ENCODE measurements around the gene MYO1A. TPM values are rescaled to one million over a fixed set of nuclear protein-coding genes. Genes with fewer than 3 reads are reported as not detected.
"Not testable (repeated sequence)": the region's sequence is repeated elsewhere in the genome, so short reads cannot be mapped to it uniquely, and the experiment has no call there.

The MYO1A gene
- total RNA-seq, 1 donor from 2014 or later = 0.36 TPM

DNA sequence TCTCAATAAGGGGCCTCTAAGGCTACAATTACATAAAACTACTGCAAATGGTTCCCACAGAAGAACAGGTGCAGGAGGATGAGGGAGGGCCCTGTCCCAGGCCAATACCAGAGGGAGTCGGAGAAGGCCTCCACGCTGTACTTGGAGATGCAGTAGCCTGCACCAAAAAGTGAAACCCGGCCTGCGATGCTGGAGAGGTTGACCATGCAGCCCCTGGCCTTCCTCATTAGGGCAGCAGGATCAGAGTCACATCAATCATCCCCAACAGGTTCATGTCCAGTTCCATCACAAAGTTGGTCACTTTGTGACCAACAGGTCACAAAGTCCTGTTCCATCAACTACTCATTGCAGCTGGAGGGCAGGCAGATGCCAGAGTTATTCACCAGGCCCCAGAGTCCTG lies 66.5 kb downstream of the MYO1A start:
- H3K4me1 Mint-ChIP-seq (ENCODE audit: unreplicated experiment) = peaks cover 28% of the 10 kb centered on the region
- TF ChIP-seq, protein P1, sequence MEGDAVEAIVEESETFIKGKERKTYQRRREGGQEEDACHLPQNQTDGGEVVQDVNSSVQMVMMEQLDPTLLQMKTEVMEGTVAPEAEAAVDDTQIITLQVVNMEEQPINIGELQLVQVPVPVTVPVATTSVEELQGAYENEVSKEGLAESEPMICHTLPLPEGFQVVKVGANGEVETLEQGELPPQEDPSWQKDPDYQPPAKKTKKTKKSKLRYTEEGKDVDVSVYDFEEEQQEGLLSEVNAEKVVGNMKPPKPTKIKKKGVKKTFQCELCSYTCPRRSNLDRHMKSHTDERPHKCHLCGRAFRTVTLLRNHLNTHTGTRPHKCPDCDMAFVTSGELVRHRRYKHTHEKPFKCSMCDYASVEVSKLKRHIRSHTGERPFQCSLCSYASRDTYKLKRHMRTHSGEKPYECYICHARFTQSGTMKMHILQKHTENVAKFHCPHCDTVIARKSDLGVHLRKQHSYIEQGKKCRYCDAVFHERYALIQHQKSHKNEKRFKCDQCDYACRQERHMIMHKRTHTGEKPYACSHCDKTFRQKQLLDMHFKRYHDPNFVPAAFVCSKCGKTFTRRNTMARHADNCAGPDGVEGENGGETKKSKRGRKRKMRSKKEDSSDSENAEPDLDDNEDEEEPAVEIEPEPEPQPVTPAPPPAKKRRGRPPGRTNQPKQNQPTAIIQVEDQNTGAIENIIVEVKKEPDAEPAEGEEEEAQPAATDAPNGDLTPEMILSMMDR (IDR thresholded peaks at IDR 0.05; ENCODE audit: unreplicated experiment) = no peak
- H3K27ac Mint-ChIP-seq (ENCODE audit: unreplicated experiment) = peak overlapping the region; percentile 19
- peaks cover 8% of the 10 kb centered on the region for H3K27me3 Mint-ChIP-seq (ENCODE audit: unreplicated experiment)
- peaks cover 16% of the 10 kb centered on the region for H3K36me3 Mint-ChIP-seq (ENCODE audit: low read depth, unreplicated experiment)
- no peak overlapping the region for H3K4me3 Mint-ChIP-seq (ENCODE audit: unreplicated experiment)
- no peaks in the 10 kb centered on the region for H3K9me3 Mint-ChIP-seq (ENCODE audit: unreplicated experiment)
- DNase-seq (ENCODE audit: low spot score) = no peak

DNA sequence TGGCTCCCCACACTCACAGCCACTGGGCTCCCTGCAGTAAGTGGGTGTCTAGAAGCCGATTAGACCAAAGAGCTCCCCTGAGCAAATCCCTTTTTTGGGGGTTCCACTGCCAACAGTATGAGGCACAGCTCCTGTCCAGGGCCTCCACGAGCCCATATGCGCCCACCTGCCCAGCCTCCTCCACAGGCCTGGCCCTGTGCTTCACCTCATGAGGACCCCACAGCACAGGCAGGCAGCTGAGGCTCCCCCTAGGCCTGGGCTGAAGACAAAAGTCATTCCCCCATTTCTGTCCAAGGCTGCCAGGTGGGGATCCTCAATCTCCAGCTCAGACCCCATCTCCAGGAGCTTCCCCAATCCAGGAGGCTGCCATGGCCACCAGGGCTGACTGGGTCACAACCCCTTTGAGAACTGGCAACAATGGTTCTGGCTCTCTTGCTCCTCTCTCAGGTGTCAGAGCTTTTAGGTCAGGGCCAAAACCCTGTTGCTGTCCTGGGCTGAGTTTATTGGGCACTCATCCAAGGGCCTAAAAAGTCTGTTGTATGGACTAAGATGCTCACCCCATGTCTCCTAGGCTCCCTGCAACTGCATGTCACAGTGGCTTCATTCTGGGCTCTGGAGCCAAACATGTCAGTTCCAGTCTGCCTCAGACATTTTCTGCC lies 67.2 kb downstream of the MYO1A start:
- not testable (repeated sequence) for H3K27ac Mint-ChIP-seq (ENCODE audit: unreplicated experiment); H3K9me3 Mint-ChIP-seq (ENCODE audit: unreplicated experiment); H3K4me3 Mint-ChIP-seq (ENCODE audit: unreplicated experiment); DNase-seq (ENCODE audit: low spot score); H3K27me3 Mint-ChIP-seq (ENCODE audit: unreplicated experiment)
- Mint-ChIP-seq H3K36me3 (ENCODE audit: low read depth, unreplicated experiment) (peaks cover 16% of the 10 kb centered on the region), H3K4me1 (ENCODE audit: unreplicated experiment) (peaks cover 21% of the 10 kb centered on the region)

DNA sequence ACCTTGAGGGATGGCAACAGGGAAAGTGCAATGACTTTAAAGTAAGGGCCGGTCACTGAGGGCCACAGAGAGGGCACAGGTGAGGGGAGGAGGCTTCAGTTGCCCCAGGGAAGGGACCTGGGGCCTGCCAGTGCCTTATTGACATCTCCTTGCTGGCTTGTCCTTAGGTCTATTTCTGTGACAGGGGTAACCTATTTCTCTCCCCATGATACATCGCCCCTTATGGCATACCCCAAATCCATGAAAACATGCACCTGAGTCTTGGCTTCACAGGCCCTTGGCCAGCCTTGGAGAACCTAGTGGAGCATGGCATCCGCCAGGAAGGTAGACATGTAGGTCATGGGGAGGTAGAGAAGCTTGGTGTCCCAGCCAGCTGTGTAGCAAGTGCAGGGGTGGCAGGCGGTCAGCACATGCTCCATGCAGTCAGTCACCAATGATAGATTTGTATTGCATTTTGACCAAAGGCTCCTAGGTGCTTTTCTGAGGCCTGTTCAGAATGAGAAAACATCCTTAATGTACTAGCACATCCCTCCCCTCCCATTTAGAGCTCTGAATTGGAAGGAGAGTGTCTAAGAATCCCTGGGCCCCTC lies 68.9 kb downstream of the MYO1A start:
- Mint-ChIP-seq H3K4me3 (ENCODE audit: unreplicated experiment) (no peak overlapping the region), H3K27ac (ENCODE audit: unreplicated experiment) (no peak overlapping the region), H3K4me1 (ENCODE audit: unreplicated experiment) (peaks cover 8% of the 10 kb centered on the region), H3K36me3 (ENCODE audit: low read depth, unreplicated experiment) (peaks cover 16% of the 10 kb centered on the region), H3K27me3 (ENCODE audit: unreplicated experiment) (peaks cover 4% of the 10 kb centered on the region), H3K9me3 (ENCODE audit: unreplicated experiment) (no peaks in the 10 kb centered on the region)
- TF ChIP-seq, protein P1 (IDR thresholded peaks at IDR 0.05; ENCODE audit: unreplicated experiment) = no peak
- no peak for DNase-seq (ENCODE audit: low spot score)

DNA sequence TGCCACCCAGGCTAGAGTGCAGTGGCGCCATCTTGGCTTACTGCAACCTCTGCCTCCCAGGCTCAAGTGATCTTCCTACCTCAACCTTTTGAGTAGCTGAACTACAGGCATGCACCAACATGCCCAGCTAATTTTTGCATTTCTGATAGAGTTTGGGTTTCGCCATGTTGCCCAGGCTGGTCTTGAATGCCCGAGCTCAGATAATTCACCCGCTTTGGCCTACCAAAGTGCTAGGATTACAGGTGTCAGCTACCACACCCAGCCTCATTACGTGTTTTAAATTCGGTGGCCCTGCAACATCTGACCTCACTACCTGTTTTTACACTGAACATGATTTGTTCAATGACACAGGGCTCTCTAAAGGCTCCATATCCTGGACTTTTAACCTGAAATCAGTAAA lies 69.7 kb downstream of the MYO1A start:
- DNase-seq (ENCODE audit: low spot score) = no peak
- peaks cover 16% of the 10 kb centered on the region for H3K36me3 Mint-ChIP-seq (ENCODE audit: low read depth, unreplicated experiment)
- TF ChIP-seq, protein P1 (IDR thresholded peaks at IDR 0.05; ENCODE audit: unreplicated experiment) = no peak
- H3K4me3 Mint-ChIP-seq (ENCODE audit: unreplicated experiment) = no peak overlapping the region
- H3K9me3 Mint-ChIP-seq (ENCODE audit: unreplicated experiment) = no peaks in the 10 kb centered on the region
- peaks cover 4% of the 10 kb centered on the region for H3K27me3 Mint-ChIP-seq (ENCODE audit: unreplicated experiment)
- no peak overlapping the region for H3K27ac Mint-ChIP-seq (ENCODE audit: unreplicated experiment)
- H3K4me1 Mint-ChIP-seq (ENCODE audit: unreplicated experiment) = peaks cover 7% of the 10 kb centered on the region

DNA sequence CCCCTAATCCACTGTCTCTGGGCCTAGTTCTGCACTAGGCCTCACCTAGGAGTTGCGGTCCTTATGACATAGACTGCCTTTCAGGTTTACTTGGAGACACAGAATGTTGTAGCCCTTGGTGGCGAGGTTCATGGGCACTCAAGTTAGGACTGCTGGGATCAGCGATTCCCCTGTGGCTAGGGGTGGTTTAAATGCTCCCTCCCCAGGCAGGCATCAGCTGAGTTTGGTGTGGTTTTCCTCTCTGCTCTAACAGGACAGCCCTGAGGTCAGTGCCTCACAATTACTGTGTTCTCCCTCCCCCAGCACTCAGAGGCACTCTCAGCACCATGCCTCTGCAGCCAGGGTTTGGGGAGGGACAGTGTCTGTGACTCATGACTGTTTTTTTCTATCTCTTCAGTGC lies 70.3 kb downstream of the MYO1A start:
- Mint-ChIP-seq H3K36me3 (ENCODE audit: low read depth, unreplicated experiment) (peaks cover 16% of the 10 kb centered on the region), H3K9me3 (ENCODE audit: unreplicated experiment) (no peaks in the 10 kb centered on the region), H3K27me3 (ENCODE audit: unreplicated experiment) (peaks cover 4% of the 10 kb centered on the region), H3K4me1 (ENCODE audit: unreplicated experiment) (peaks cover 7% of the 10 kb centered on the region), H3K4me3 (ENCODE audit: unreplicated experiment) (no peak overlapping the region), H3K27ac (ENCODE audit: unreplicated experiment) (no peak overlapping the region)
- no peak for DNase-seq (ENCODE audit: low spot score)
- TF ChIP-seq, protein P1 (IDR thresholded peaks at IDR 0.05; ENCODE audit: unreplicated experiment) = no peak

Other genes starting within 250 kb of the MYO1A start
- gene SDR9C7, start 115.7 kb downstream of the MYO1A start, total RNA-seq (ENCODE audit: unreplicated experiment) = not detected
- 0.82 TPM for gene RDH16, start 92.5 kb downstream of the MYO1A start, total RNA-seq (ENCODE audit: unreplicated experiment)
- 23.9 TPM for gene ZBTB39, start 43.6 kb downstream of the MYO1A start, total RNA-seq (ENCODE audit: unreplicated experiment)
- 18.0 TPM for gene TAC3, start 33.6 kb downstream of the MYO1A start, total RNA-seq (ENCODE audit: unreplicated experiment)
- gene NEMP1, start 28.7 kb upstream of the MYO1A start, total RNA-seq (ENCODE audit: unreplicated experiment) = 17.6 TPM
- 14.0 TPM for gene NAB2, start 39.0 kb upstream of the MYO1A start, total RNA-seq (ENCODE audit: unreplicated experiment)
- 139 TPM for gene STAT6, start 61.2 kb upstream of the MYO1A start, total RNA-seq (ENCODE audit: unreplicated experiment)
- gene LRP1, start 78.4 kb upstream of the MYO1A start, total RNA-seq (ENCODE audit: unreplicated experiment) = 24.7 TPM
- 0.46 TPM for gene LRP1-AS, start 97.5 kb upstream of the MYO1A start, total RNA-seq (ENCODE audit: unreplicated experiment)
- gene NXPH4, start 166.7 kb upstream of the MYO1A start, total RNA-seq (ENCODE audit: unreplicated experiment) = not detected
- gene SHMT2, start 179.6 kb upstream of the MYO1A start, total RNA-seq (ENCODE audit: unreplicated experiment) = 63.3 TPM
- gene STAC3, start 201.1 kb upstream of the MYO1A start, total RNA-seq (ENCODE audit: unreplicated experiment) = 3.3 TPM